GM19193 (cell line): ENCODE measurements around the gene SPINK4.

Experiments used
- POLR2A ChIP-seq: IDR thresholded peaks from 4 replicates; pipeline ENCODE4 v1.6.1; 2011; ENCODE audit not compliant: insufficient read depth, insufficient read length; ENCODE audit errors: extremely low read depth

SPINK4 gene

DNA sequence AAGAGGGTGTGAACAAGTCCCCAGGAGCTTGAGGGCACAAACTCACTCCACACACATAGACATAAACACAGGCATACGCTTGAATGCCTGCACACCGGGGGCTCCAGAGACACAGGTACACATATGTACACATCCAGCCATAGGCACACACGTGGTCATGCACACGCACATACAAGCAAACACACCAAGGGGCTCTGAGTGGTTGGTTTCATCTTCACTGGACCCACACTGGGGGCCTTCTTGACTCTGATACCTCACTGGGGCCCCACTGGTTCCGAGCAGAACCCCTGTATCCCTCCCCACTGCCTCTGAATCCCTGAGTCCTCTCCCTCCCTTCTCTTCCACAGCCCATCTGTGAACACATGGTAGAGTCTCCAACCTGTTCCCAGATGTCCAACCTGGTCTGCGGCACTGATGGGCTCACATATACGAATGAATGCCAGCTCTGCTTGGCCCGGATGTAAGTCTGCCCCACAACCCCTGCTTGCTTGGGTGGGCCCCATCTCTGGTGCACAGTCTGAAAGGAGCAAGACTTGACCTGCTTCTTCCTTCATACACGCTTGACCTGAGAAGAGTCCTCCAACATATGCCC lies 6.4 kb downstream of the SPINK4 start:
- TF ChIP-seq POLR2A: no peak

GRCh38 chr9:33248606-33249005 lies 8.6 kb downstream of the SPINK4 start:
- no peak for TF ChIP-seq POLR2A

- no peak for TF ChIP-seq POLR2A
These were observed 9.2 kb downstream of the SPINK4 start for GRCh38 chr9:33249087-33249658.

- no peak for TF ChIP-seq POLR2A
These were observed 10.0 kb downstream of the SPINK4 start for GRCh38 chr9:33249983-33250382.

DNA sequence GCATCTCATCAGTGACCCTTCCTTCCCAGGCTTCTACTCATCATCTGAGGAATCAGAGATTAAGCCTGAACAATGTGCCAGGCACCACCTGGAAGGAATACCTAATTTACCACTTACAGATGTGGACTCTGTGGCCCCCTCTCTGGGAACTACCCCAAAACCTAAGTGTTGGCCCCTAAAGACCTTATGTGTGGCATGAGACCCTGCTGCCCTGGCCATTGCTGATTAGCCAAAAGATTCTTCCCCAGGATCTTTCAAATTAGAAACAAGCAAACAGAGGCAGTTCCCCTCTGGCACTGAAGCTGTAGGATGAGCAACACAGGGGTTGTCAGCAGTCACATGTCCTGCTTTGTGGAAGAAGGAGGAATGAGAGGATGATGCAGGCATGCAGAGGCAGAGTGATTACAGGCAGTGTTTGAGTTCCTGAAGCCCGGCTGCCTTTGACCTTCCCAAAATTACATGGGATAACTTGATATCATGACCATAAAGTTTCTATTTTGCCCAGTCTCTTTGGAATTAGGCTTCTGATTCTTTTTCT lies 10.6 kb downstream of the SPINK4 start:
- TF ChIP-seq POLR2A: no peak

GRCh38 chr9:33254211-33254610 lies 14.2 kb downstream of the SPINK4 start:
- TF ChIP-seq POLR2A: no peak

GRCh38 chr9:33255014-33255413 lies 15.0 kb downstream of the SPINK4 start:
- no peak for TF ChIP-seq POLR2A

DNA sequence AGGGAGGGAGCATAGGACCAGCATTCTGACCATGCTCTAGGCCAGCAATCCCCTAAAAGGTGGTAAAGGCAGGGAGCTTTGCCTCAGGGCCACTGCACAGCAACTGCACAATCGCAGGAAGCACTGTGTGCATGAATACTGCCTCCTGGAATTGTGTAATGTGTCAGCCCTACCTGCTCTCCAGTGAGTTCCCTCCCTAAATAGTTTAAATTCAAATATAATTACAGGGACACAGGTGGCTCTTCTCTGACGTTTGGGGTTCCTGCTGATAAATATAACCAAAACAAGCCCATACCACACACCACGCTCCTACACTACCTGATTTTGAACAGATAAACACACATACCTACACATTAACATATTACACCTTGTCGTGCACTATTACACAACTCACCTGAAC lies 15.5 kb downstream of the SPINK4 start:
- TF ChIP-seq POLR2A: no peak

DNA sequence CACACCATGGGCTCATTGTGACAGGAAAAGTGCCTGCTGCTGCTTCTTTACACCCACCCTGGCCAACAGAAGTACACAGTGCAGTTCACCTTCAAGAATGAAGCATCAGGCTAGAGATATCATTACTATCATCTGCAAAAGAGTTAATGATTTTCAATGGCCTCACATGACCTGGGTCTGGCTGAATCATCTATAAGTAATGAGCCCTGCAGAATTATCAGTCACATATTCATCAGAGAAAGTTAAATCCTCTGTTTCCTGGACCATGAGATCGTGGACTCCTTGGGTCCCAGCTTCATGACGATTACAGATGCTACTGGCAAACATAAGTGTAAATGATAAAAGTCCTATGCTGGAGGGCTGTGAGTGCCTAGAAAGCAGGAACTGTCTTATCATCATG lies 16.3 kb downstream of the SPINK4 start:
- TF ChIP-seq POLR2A: no peak

GRCh38 chr9:33257276-33257675 lies 17.3 kb downstream of the SPINK4 start:
- no peak for TF ChIP-seq POLR2A

DNA sequence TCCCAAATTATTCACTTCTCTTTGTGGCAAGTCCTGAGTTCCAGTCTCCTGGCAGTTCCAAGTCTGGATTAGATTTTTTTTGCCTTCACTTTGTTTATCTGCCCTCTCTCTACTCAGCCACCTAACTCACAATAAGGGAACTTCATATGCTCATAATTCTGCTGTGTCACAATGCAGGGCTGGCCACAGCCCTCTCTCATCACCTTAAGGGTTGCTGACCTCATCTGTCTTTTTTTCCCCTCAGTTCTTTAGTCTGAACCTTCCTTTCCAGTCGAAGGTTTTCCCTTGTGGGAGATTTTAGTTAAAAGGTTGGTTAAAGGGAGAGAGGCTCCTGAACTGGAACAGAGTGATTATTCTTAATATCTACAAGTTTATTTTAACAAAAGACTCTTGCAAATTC lies 20.4 kb downstream of the SPINK4 start:
- TF ChIP-seq POLR2A: no peak

- TF ChIP-seq POLR2A: peak; percentile 15
These were observed 23.4 kb downstream of the SPINK4 start for GRCh38 chr9:33263131-33264002.

GRCh38 chr9:33264003-33264472 lies 24.1 kb downstream of the SPINK4 start:
- no peak for TF ChIP-seq POLR2A

DNA sequence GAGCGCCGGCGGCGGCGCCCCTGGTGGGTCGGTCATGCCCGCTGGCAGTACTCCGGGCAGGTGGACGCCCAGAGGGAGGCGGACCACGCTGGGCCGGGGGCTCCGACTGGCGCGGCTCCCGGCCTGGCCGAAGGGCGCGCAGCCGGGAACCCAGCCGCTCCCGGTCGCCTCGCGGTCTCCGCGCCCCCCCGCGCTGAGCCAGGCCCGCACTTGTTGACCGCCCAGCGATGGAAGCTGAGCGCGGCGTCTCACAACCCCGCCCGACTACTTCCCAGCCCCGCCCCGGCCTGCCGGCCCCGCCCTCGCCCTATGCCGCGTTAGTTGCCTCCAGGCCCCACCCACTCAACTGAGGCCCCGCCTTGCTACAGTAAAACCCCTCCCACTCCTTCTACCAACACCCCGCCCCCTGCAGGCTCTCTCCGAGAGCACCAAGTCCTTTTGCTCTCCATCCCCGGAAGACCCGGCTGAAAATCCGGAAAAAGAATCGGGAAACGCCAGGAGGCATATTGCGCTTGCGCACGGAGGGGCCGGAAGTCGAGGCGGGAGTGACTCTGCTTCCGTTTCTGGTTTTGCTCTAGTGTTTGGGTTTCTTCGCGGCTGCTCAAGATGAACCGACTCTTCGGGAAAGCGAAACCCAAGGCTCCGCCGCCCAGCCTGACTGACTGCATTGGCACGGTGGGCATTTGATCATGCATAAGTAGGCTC lies 24.7 kb downstream of the SPINK4 start, which contains the start of the genes BAG1 and CHMP5:
BAG1 (minus strand) TSS at position 236 of the 705 bp plus-strand sequence.
CHMP5 (plus strand) TSS at position 577 of the 705 bp plus-strand sequence; CDS start at position 607, 30 bp downstream.
- peak; percentile 79 for TF ChIP-seq POLR2A
